ENCODE results near the gene NUP58. TPM values are rescaled to one million over a fixed set of nuclear protein-coding genes. Genes with fewer than 3 reads are reported as not detected.

The NUP58 gene
- total RNA-seq, 1 experiment from 2014 or later, result 46.1 TPM

- H3K27me3 ChIP-seq (ENCODE audit: low read length), result no peaks in the 10 kb centered on the region
- DNase-seq (no peak), ATAC-seq (no peak)
- H3K36me3 ChIP-seq (ENCODE audit: low read depth, low read length), result no peaks in the 10 kb centered on the region
- no peak overlapping the region for H3K9ac ChIP-seq (ENCODE audit: low read length)
- no TSS peak for BruUV-seq (replicated peaks)
- no peaks in the 10 kb centered on the region for H4K20me1 ChIP-seq (ENCODE audit: low read length)
- 0 out of 2 replicates have a peak, but pooled peaks cover 3% of the 10 kb centered on the region for H3K4me1 ChIP-seq (ENCODE audit: insufficient read depth, low read length)
- no peak overlapping the region for H3K27ac ChIP-seq (ENCODE audit: low read length)
- no peaks in the 10 kb centered on the region for H3F3A ChIP-seq (ENCODE audit: low read length, unreplicated experiment)
- ChIA-PET CTCF (no interaction called here), POLR2A (ENCODE audit: unreplicated experiment) (no interaction called here)
- H2AFZ ChIP-seq (ENCODE audit: low read length), result no peak overlapping the region
- TF ChIP-seq CTCF (conservative IDR thresholded peaks at IDR 0.05; ENCODE audit: low read depth, low read length) (no peak), EZH2phosphoT487 (IDR thresholded peaks at IDR 0.05; ENCODE audit: borderline replicate concordance, low read length) (no peak)
- no peaks in the 10 kb centered on the region for H3K9me3 ChIP-seq (ENCODE audit: low read length)
- no peak overlapping the region for H3K4me2 ChIP-seq (ENCODE audit: low read length)
- H3K4me3 ChIP-seq (ENCODE audit: low read length), result no peak overlapping the region
- H3K79me2 ChIP-seq (ENCODE audit: low read length), result no peaks in the 10 kb centered on the region
- intact Hi-C loops (cut with micrococcal nuclease), result no loop called here
- no peaks in the 10 kb centered on the region for H3K9me2 ChIP-seq (replicated peaks; ENCODE audit: low read length)
Measured at GRCh38 chr13:25295701-25296100, 5.7 kb upstream of the NUP58 start.

- ChIA-PET CTCF (no interaction called here), POLR2A (ENCODE audit: unreplicated experiment) (no interaction called here)
- intact Hi-C loops (cut with micrococcal nuclease), result loop anchor here (2.0 kb wide), 1 partner anchor 48 kb away; no protein-coding TSS in a partner anchor
- Histone ChIP-seq H3F3A (ENCODE audit: low read length, unreplicated experiment) (no peaks in the 10 kb centered on the region), H3K27me3 (ENCODE audit: low read length) (no peaks in the 10 kb centered on the region), H3K9ac (ENCODE audit: low read length) (peak overlapping the region; percentile 49), H3K4me1 (ENCODE audit: insufficient read depth, low read length) (peaks cover 11% of the 10 kb centered on the region; the same call in 1 of the 2 replicates), H3K9me3 (ENCODE audit: low read length) (no peaks in the 10 kb centered on the region), H3K27ac (ENCODE audit: low read length) (no peak overlapping the region), H4K20me1 (ENCODE audit: low read length) (peaks cover 11% of the 10 kb centered on the region; the same call in 1 of the 2 replicates), H3K9me2 (replicated peaks; ENCODE audit: low read length) (no peaks in the 10 kb centered on the region), H3K36me3 (ENCODE audit: low read depth, low read length) (peaks cover 7% of the 10 kb centered on the region), H3K4me2 (ENCODE audit: low read length) (peak overlapping the region; percentile 85), H2AFZ (ENCODE audit: low read length) (peak overlapping the region; percentile 98), H3K4me3 (ENCODE audit: low read length) (peak overlapping the region; percentile 89), H3K79me2 (ENCODE audit: low read length) (peaks cover 44% of the 10 kb centered on the region)
- TF ChIP-seq EZH2 (IDR thresholded peaks at IDR 0.05; ENCODE audit: low read length, unreplicated experiment) (no peak), CTCF (conservative IDR thresholded peaks at IDR 0.05; ENCODE audit: low read depth, low read length) (no peak), EZH2phosphoT487 (IDR thresholded peaks at IDR 0.05; ENCODE audit: borderline replicate concordance, low read length) (no peak)
- ATAC-seq (peak; percentile 3; the same call in 1 of the 2 replicates), DNase-seq (no peak)
- BruUV-seq (replicated peaks), result TSS peak; percentile 31
Measured at GRCh38 chr13:25300861-25301346, 521 bp upstream of the NUP58 start.

- DNase-seq, result peak; percentile 4
- ATAC-seq, result no peak
- Histone ChIP-seq H3F3A (ENCODE audit: low read length, unreplicated experiment) (no peaks in the 10 kb centered on the region), H2AFZ (ENCODE audit: low read length) (peak overlapping the region; percentile 98), H4K20me1 (ENCODE audit: low read length) (peaks cover 11% of the 10 kb centered on the region; the same call in 1 of the 2 replicates), H3K27me3 (ENCODE audit: low read length) (no peaks in the 10 kb centered on the region), H3K4me2 (ENCODE audit: low read length) (peak overlapping the region; percentile 85), H3K4me1 (ENCODE audit: insufficient read depth, low read length) (peaks cover 11% of the 10 kb centered on the region; the same call in 1 of the 2 replicates), H3K27ac (ENCODE audit: low read length) (peak overlapping the region; percentile 45), H3K9me2 (replicated peaks; ENCODE audit: low read length) (no peaks in the 10 kb centered on the region), H3K9me3 (ENCODE audit: low read length) (no peaks in the 10 kb centered on the region), H3K36me3 (ENCODE audit: low read depth, low read length) (peaks cover 7% of the 10 kb centered on the region), H3K79me2 (ENCODE audit: low read length) (peaks cover 56% of the 10 kb centered on the region), H3K4me3 (ENCODE audit: low read length) (peak overlapping the region; percentile 89), H3K9ac (ENCODE audit: low read length) (peak overlapping the region; percentile 87)
- BruUV-seq (replicated peaks), result TSS peak; percentile 57
- no peak for TF ChIP-seq CTCF (conservative IDR thresholded peaks at IDR 0.05; ENCODE audit: low read depth, low read length)
- no peak for TF ChIP-seq EZH2 (IDR thresholded peaks at IDR 0.05; ENCODE audit: low read length, unreplicated experiment)
- no peak for TF ChIP-seq EZH2phosphoT487 (IDR thresholded peaks at IDR 0.05; ENCODE audit: borderline replicate concordance, low read length)
- CTCF ChIA-PET, result no interaction called here
- POLR2A ChIA-PET (ENCODE audit: unreplicated experiment), result no interaction called here
- intact Hi-C loops (cut with micrococcal nuclease), result no loop called here
Measured at GRCh38 chr13:25302121-25302520, 696 bp downstream of the NUP58 start.
